Spleen (tissue), 11 donors: Measurements from ENCODE around the gene BLMH. TPM values are rescaled to one million over a fixed set of nuclear protein-coding genes. Genes with fewer than 3 reads are reported as not detected.

Experiments
- DNase-seq: peaks from one replicate; pipeline ENCODE4 v3.0.0-alpha.2; 2020
- H3K27ac ChIP-seq, 8 donors: fragments of 200-600 bp; sonication (generic) in 7 of 8; 1 replicate in 4 of 8; 2 replicates in 4 of 8; pipeline versions ENCODE4 v1.5.0 to v1.8.0; 2016 to 2021; ENCODE audit warnings: inconsistent platforms in 4 of 8, mild to moderate bottlenecking in 4 of 8, moderate library complexity in 1 of 8
- H3K27me3 ChIP-seq, 7 donors: fragments of 200-600 bp; sonication (generic) in 6 of 7; replicated peaks in 1 of 7; 1 replicate in 4 of 7; 2 replicates in 3 of 7; pipeline versions ENCODE4 v1.5.0 to v1.8.0; 2016 to 2021; ENCODE audit warnings: inconsistent platforms in 3 of 7, mild to moderate bottlenecking in 1 of 7
- H3K36me3 ChIP-seq, 6 donors: fragments of 200-600 bp; sonication (generic) in 5 of 6; 1 replicate in 4 of 6; 2 replicates in 2 of 6; pipeline versions ENCODE4 v1.5.0 to v1.8.0; 2016 to 2021; ENCODE audit warnings: inconsistent platforms in 2 of 6
- H3K4me1 ChIP-seq, 6 donors: fragments of 200-600 bp; sonication (generic) in 5 of 6; 1 replicate in 3 of 6; 2 replicates in 3 of 6; pipeline versions ENCODE4 v1.5.0 to v1.8.0; 2016 to 2021; ENCODE audit warnings: inconsistent platforms in 3 of 6
- H3K4me3 ChIP-seq, 8 donors: fragments of 200-600 bp; sonication (generic) in 7 of 8; 1 replicate in 4 of 8; 2 replicates in 4 of 8; pipeline versions ENCODE4 v1.5.0 to v1.8.0; 2016 to 2021; ENCODE audit warnings: inconsistent platforms in 4 of 8, mild to moderate bottlenecking in 4 of 8, moderate library complexity in 2 of 8
- H3K9me3 ChIP-seq, 8 donors: fragments of 200-600 bp; sonication (generic) in 7 of 8; 1 replicate in 4 of 8; 2 replicates in 4 of 8; pipeline versions ENCODE4 v1.5.0 to v1.8.0; 2016 to 2021; ENCODE audit warnings: inconsistent platforms in 4 of 8
- CTCF ChIP-seq, 11 experiments: fragments of 200-600 bp in 7 of 11; fragments of 450-650 bp in 4 of 11; sonication (generic) in 4 of 11; IDR thresholded peaks in 8 of 11; conservative IDR thresholded peaks in 3 of 11; 1 replicate in 7 of 11; 2 replicates in 4 of 11; pipeline versions ENCODE4 v1.4.0 to v1.8.0; 2016 to 2021; ENCODE audit warnings: antibody characterized with exemption in 11 of 11, inconsistent platforms in 4 of 11, mild to moderate bottlenecking in 1 of 11
- POLR2A ChIP-seq, 3 donors: fragments of 450-650 bp; IDR thresholded peaks; one replicate each; pipeline ENCODE4 v1.5.1; 2017; ENCODE audit warnings: antibody characterized with exemption in 3 of 3, mild to moderate bottlenecking in 1 of 3
- POLR2AphosphoS5 ChIP-seq, 3 donors: sonication (generic); formaldehyde crosslinking; IDR thresholded peaks; one replicate each; pipeline ENCODE4 v1.5.1; 2017; ENCODE audit warnings: antibody characterized with exemption in 3 of 3
- WGBS, 5 donors: extraction: QIAGEN DNeasy Blood & Tissue Kit in 3 of 5; methylation state at CpG; one replicate each; pipeline versions ENCODE4 v1.1.5 to v1.1.7; 2013 to 2018; 5-methylcytosine and 5-hydroxymethylcytosine counted together
- intact Hi-C: fragments of 100-400 bp; cut with DNase I; formaldehyde crosslinking; loops from one replicate; pipeline ENCODE4 v1.15.0; 2023; ENCODE audit warnings: low total_unique reads
- polyA plus RNA-seq, 3 donors: library from polyadenylated mRNA; stranded (reverse); fragments of 200-250 nt; gene quantifications; one replicate each; pipeline ENCODE4 v1.2.1, GENCODE V29; 2013
- total RNA-seq, 7 donors: library from RNA; depleted of rRNA in 3 of 7; stranded (reverse); fragments of >200 nt in 3 of 7; fragmentation: NEBNext Ultra II Directional in 4 of 7; extraction: Animal tissue kit (Norgen Biotek cat#: 25700) in 4 of 7; gene quantifications; one replicate each; pipeline versions ENCODE4 v1.1.0 to v1.2.1, GENCODE V29; 2016 to 2021
- donor health status: healthy with polysubstance abuse.
- donor health status: DM: no; HTN: no; CAD: no; lungs with moderate emphysema.
- donor health status: DM: no; HTN: no; CAD: no.
- donor health status: Bipolar disorder and iron deficiency.
- donor health status: healthy.
- donor health status: DM: no; HTN: no; CAD: no.
- donor health status: DM: yes; HTN: yes; CAD: no.

BLMH gene
- total and polyA plus RNA-seq, 10 donors: 15.6 to 35.5 (median 28.7) TPM

GRCh38 chr17:30253312-30253711, 38.4 kb downstream of the BLMH start:
- TF ChIP-seq CTCF (IDR thresholded peaks at IDR 0.05 in 8 of 11, conservative IDR thresholded peaks at IDR 0.05 in 3 of 11) (no peak), POLR2AphosphoS5 (IDR thresholded peaks at IDR 0.05) (no peak), POLR2A (IDR thresholded peaks at IDR 0.05) (no peak)
- Histone ChIP-seq H3K4me1 (no peaks in the 10 kb centered on the region), H3K36me3 (peaks cover 2 to 98% (median 48%) of the 10 kb centered on the region in 6 donors), H3K27ac (no peak overlapping the region), H3K4me3 (no peak overlapping the region), H3K27me3 (no peaks in the 10 kb centered on the region), H3K9me3 (no peaks in the 10 kb centered on the region)
- intact Hi-C loops: no loop called here
- DNase-seq: no peak
- WGBS, 5 donors: 92 to 98% (median 93%) methylated on average over 7 of the region's 7 CpGs

- intact Hi-C loops: no loop called here
- Histone ChIP-seq H3K4me1 (no peaks in the 10 kb centered on the region), H3K9me3 (no peaks in the 10 kb centered on the region), H3K27me3 (no peaks in the 10 kb centered on the region), H3K36me3 (peaks cover 2 to 98% (median 45%) of the 10 kb centered on the region in 6 donors), H3K27ac (no peak overlapping the region), H3K4me3 (no peak overlapping the region)
- no peak for DNase-seq
- TF ChIP-seq POLR2A (IDR thresholded peaks at IDR 0.05) (no peak), POLR2AphosphoS5 (IDR thresholded peaks at IDR 0.05) (no peak), CTCF (IDR thresholded peaks at IDR 0.05 in 8 of 11, conservative IDR thresholded peaks at IDR 0.05 in 3 of 11) (no peak)
Measured at GRCh38 chr17:30251931-30252330, 39.8 kb downstream of the BLMH start.

GRCh38 chr17:30249460-30249859, 42.3 kb downstream of the BLMH start:
- Histone ChIP-seq H3K9me3 (no peaks in the 10 kb centered on the region), H3K4me1 (no peaks in the 10 kb centered on the region), H3K4me3 (no peak overlapping the region), H3K36me3 (peaks cover 2 to 88% (median 34%) of the 10 kb centered on the region in 6 donors), H3K27me3 (no peaks in the 10 kb centered on the region), H3K27ac (no peak overlapping the region)
- DNase-seq: no peak
- intact Hi-C loops: no loop called here
- 97 to 99% (median 98%) methylated on average over 5 of the region's 5 CpGs for WGBS, 5 donors
- TF ChIP-seq POLR2AphosphoS5 (IDR thresholded peaks at IDR 0.05): no peak
- TF ChIP-seq CTCF (IDR thresholded peaks at IDR 0.05 in 8 of 11, conservative IDR thresholded peaks at IDR 0.05 in 3 of 11): no peak
- no peak for TF ChIP-seq POLR2A (IDR thresholded peaks at IDR 0.05)

- WGBS, 5 donors: 82 to 94% (median 89%) methylated on average over 2 of the region's 2 CpGs
- Histone ChIP-seq H3K4me3 (no peak overlapping the region), H3K4me1 (no peaks in the 10 kb centered on the region), H3K36me3 (peaks cover 2 to 81% (median 34%) of the 10 kb centered on the region in 6 donors), H3K9me3 (no peaks in the 10 kb centered on the region), H3K27me3 (no peaks in the 10 kb centered on the region), H3K27ac (no peak overlapping the region)
- intact Hi-C loops: no loop called here
- no peak for DNase-seq
- no peak for TF ChIP-seq CTCF (IDR thresholded peaks at IDR 0.05 in 8 of 11, conservative IDR thresholded peaks at IDR 0.05 in 3 of 11)
- no peak for TF ChIP-seq POLR2A (IDR thresholded peaks at IDR 0.05)
- TF ChIP-seq POLR2AphosphoS5 (IDR thresholded peaks at IDR 0.05): no peak
Measured at GRCh38 chr17:30248786-30249185, 43.0 kb downstream of the BLMH start.
